Adrenal gland (tissue), 12 donors: ENCODE data around the gene PLPP4. TPM values are rescaled to one million over a fixed set of nuclear protein-coding genes. Genes with fewer than 3 reads are reported as not detected.

Experiments
- DNase-seq, 7 donors: peaks; one replicate each; pipeline ENCODE4 v3.0.0-alpha.2; 2019 to 2020
- H3K27ac ChIP-seq, 5 donors: fragments of 200-600 bp; sonication (generic) in 4 of 5; 1 replicate in 3 of 5; 2 replicates in 2 of 5; pipeline versions ENCODE4 v1.5.1 to v1.8.0; 2016 to 2020; ENCODE audit warnings: mild to moderate bottlenecking in 1 of 5
- H3K27me3 ChIP-seq: fragments of 200-600 bp; 2 replicates; pipeline ENCODE4 v1.8.0; 2021
- H3K36me3 ChIP-seq, 2 donors: fragments of 200-600 bp; replicated peaks in 1 of 2; 1 replicate in 1 of 2; 2 replicates in 1 of 2; pipeline versions ENCODE4 v1.5.1 to v1.8.0; 2018 to 2022
- H3K4me1 ChIP-seq, 2 donors: fragments of 200-600 bp; replicated peaks in 1 of 2; 1 replicate in 1 of 2; 2 replicates in 1 of 2; pipeline versions ENCODE4 v1.5.1 to v1.8.0; 2018 to 2021
- H3K4me3 ChIP-seq, 4 donors: fragments of 200-600 bp; sonication (generic) in 3 of 4; one replicate each; pipeline ENCODE4 v1.5.1; 2016 to 2018
- H3K9me3 ChIP-seq, 3 donors: fragments of 200-600 bp; sonication (generic) in 1 of 3; replicated peaks in 1 of 3; 1 replicate in 2 of 3; 2 replicates in 1 of 3; pipeline versions ENCODE4 v1.5.1 to v1.8.0; 2016 to 2021
- CTCF ChIP-seq, 6 experiments: fragments of 450-650 bp in 4 of 6; fragments of 200-600 bp in 2 of 6; sonication (generic) in 1 of 6; IDR thresholded peaks; 1 replicate in 5 of 6; 2 replicates in 1 of 6; pipeline versions ENCODE4 v1.5.1 to v1.8.0; 2016 to 2021; ENCODE audit warnings: antibody characterized with exemption in 6 of 6, mild to moderate bottlenecking in 2 of 6, moderate library complexity in 1 of 6
- POLR2A ChIP-seq, 2 donors: fragments of 450-650 bp; IDR thresholded peaks; one replicate each; pipeline ENCODE4 v1.6.1; 2017; ENCODE audit warnings: antibody characterized with exemption in 2 of 2, mild to moderate bottlenecking in 2 of 2, moderate library complexity in 1 of 2
- WGBS, 4 donors: extraction: QIAGEN DNeasy Blood & Tissue Kit in 2 of 4; methylation state at CpG; one replicate each; pipeline versions ENCODE4 v1.1.5 to v1.1.7; 2013 to 2017; 5-methylcytosine and 5-hydroxymethylcytosine counted together
- intact Hi-C, 2 donors: fragments of 100-400 bp; cut with DNase I; formaldehyde crosslinking; loops; one replicate each; pipeline versions ENCODE4 v1.14.1 to v1.15.0; 2022 to 2023
- polyA plus RNA-seq, 3 donors: library from polyadenylated mRNA; stranded (reverse); fragments of 200-250 nt in 2 of 3; fragments of 350-450 nt in 1 of 3; fragmentation: Illumina TruSeq in 1 of 3; extraction: RNeasy Lipid Tissue Mini Kit (QIAGEN cat#74804) in 1 of 3; gene quantifications; one replicate each; pipeline ENCODE4 v1.2.3, GENCODE V29; 2013 to 2014
- total RNA-seq, 9 donors: library from RNA; depleted of rRNA in 4 of 9; stranded (reverse); fragments of >200 nt in 4 of 9; fragments of 120-200 nt in 1 of 9; fragmentation: NEBNext Ultra II Directional in 1 of 9; extraction: Animal tissue kit (Norgen Biotek cat#: 25700) in 1 of 9; gene quantifications; one replicate each; pipeline versions ENCODE4 v1.1.0 to v1.2.4, GENCODE V29; 2013 to 2023
- donor health status: healthy with polysubstance abuse.
- donor health status: Bipolar disorder and iron deficiency.
- donor health status: DM: yes; HTN: yes; CAD: no.
- donor health status: DM: no; HTN: no; CAD: no.
- donor health status: DM: no; HTN: no; CAD: no.
- donor health status: DM: yes; HTN: yes; CAD: no.

PLPP4 gene
- total and polyA plus RNA-seq, 12 donors: 0.09 to 1.4 TPM; not detected in 10

- H3K4me3 ChIP-seq: no peak overlapping the region
- no peaks in the 10 kb centered on the region for H3K9me3 ChIP-seq
- H3K36me3 ChIP-seq: no peaks in the 10 kb centered on the region
- no peak for DNase-seq
- intact Hi-C loops: no loop called here
- no peak overlapping the region for H3K27ac ChIP-seq
- WGBS, 4 donors: 46 to 80% (median 57%) methylated on average over 2 of the region's 2 CpGs
- no peaks in the 10 kb centered on the region for H3K27me3 ChIP-seq
- no peaks in the 10 kb centered on the region for H3K4me1 ChIP-seq
- no peak for TF ChIP-seq POLR2A (IDR thresholded peaks at IDR 0.05)
- no peak for TF ChIP-seq CTCF (IDR thresholded peaks at IDR 0.05)
These were observed 26.7 kb downstream of the PLPP4 start for GRCh38 chr10:120483651-120484301.

GRCh38 chr10:120485946-120486345 is 28.9 kb downstream of the PLPP4 start:
- Histone ChIP-seq H3K27me3 (no peaks in the 10 kb centered on the region), H3K4me1 (no peaks in the 10 kb centered on the region), H3K9me3 (no peaks in the 10 kb centered on the region), H3K27ac (no peak overlapping the region), H3K36me3 (no peaks in the 10 kb centered on the region), H3K4me3 (no peak overlapping the region)
- intact Hi-C loops: no loop called here
- TF ChIP-seq POLR2A (IDR thresholded peaks at IDR 0.05) (no peak), CTCF (IDR thresholded peaks at IDR 0.05) (no peak)
- 85 to 91% (median 87%) methylated on average over 8 of the region's 8 CpGs for WGBS, 4 donors
- no peak for DNase-seq

- Histone ChIP-seq H3K27me3 (no peaks in the 10 kb centered on the region), H3K4me1 (no peaks in the 10 kb centered on the region), H3K36me3 (no peaks in the 10 kb centered on the region), H3K27ac (no peak overlapping the region), H3K9me3 (no peaks in the 10 kb centered on the region), H3K4me3 (no peak overlapping the region)
- TF ChIP-seq POLR2A (IDR thresholded peaks at IDR 0.05) (no peak), CTCF (IDR thresholded peaks at IDR 0.05) (no peak)
- intact Hi-C loops: no loop called here
- DNase-seq: no peak
- WGBS, 4 donors: 58 to 68% (median 60%) methylated on average over 5 to 6 of the region's 6 CpGs
These were observed 29.7 kb downstream of the PLPP4 start for GRCh38 chr10:120486671-120487205.

GRCh38 chr10:120490288-120490687 is 33.3 kb downstream of the PLPP4 start:
- Histone ChIP-seq H3K36me3 (no peaks in the 10 kb centered on the region), H3K9me3 (no peaks in the 10 kb centered on the region), H3K4me3 (no peak overlapping the region), H3K27ac (no peak overlapping the region), H3K4me1 (no peaks in the 10 kb centered on the region), H3K27me3 (no peaks in the 10 kb centered on the region)
- TF ChIP-seq CTCF (IDR thresholded peaks at IDR 0.05): no peak
- TF ChIP-seq POLR2A (IDR thresholded peaks at IDR 0.05): no peak
- 32 to 67% (median 45%) methylated on average over 1 of the region's 1 CpG for WGBS, 4 donors
- intact Hi-C loops: no loop called here
- DNase-seq: no peak
